ENCODE results near the gene BOLA1.
"Not testable (repeated sequence)": the region's sequence is repeated elsewhere in the genome, so short reads cannot be mapped to it uniquely, and the experiment has no call there.

DNA sequence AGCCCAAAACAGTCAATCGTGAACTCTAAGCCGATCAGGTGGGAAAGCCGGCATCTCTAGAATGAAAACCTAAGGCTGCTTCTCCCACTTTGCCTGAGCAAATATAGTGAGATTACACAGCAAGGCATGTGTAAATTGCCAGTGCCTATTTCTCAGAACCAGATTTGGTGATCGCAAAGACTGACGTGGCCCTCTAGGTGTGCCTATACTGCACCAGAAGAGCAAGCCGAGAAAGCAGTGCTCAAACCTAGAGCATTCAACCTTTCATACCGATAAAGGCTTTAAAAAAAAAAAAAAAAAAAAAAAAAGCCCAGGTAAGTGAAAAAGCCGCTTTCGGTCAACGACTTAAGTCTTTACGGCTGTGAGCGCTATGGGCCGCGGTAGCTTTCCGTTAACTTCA is 39.1 kb upstream of the BOLA1 start:
- TF ChIP-seq POLR2A (IDR thresholded peaks at IDR 0.05; ENCODE audit: low read length); GATA1 (IDR thresholded peaks at IDR 0.05; ENCODE audit: low read depth, low read length): not testable (repeated sequence)

Measured in erythroblast (primary cell).